Measurements from ENCODE around the gene SLFN12. TPM values are rescaled to one million over a fixed set of nuclear protein-coding genes. Genes with fewer than 3 reads are reported as not detected.
A peak's percentile ranks its signal among the peaks of the same experiment; 100 is the strongest.
"Not testable (repeated sequence)": the region's sequence is repeated elsewhere in the genome, so short reads cannot be mapped to it uniquely, and the experiment has no call there.

SLFN12 gene
- total and polyA plus RNA-seq, 7 experiments from 2014 or later: 2.2 to 14.9 (median 4.3) TPM

- H3K9me3 Mint-ChIP-seq: peaks cover 0 to 1% (median 0%) of the 10 kb centered on the region in 11 donors
- peaks cover 0 to 10% (median 0%) of the 10 kb centered on the region in 7 donors for H3K4me1 Mint-ChIP-seq
- H3K4me1 ChIP-seq (ENCODE audit: control insufficient read depth in 2 of 2, insufficient read depth in 2 of 2, low read length in 2 of 2): peaks cover 3 to 6% of the 10 kb centered on the region in 2 donors
- no peak overlapping the region for H3K27ac ChIP-seq (ENCODE audit: low read depth, low read length)
- ChIA-PET POLR2A (interaction anchor here (1.3 kb wide), 1 partner anchor 27 kb away, joined by 4 read pairs; no protein-coding TSS in a partner anchor), CTCF (no interaction called here)
- H3K9me3 ChIP-seq (ENCODE audit: control insufficient read depth in 2 of 3, low read length in 3 of 3): no peaks in the 10 kb centered on the region
- intact Hi-C loops (cut with micrococcal nuclease): no loop called here
- H3K36me3 ChIP-seq (ENCODE audit: control insufficient read depth in 2 of 3, insufficient read depth in 3 of 3, low read length in 3 of 3): no peaks in the 10 kb centered on the region
- DNase-seq (no peak), ATAC-seq (no peak)
- no peak overlapping the region for H3K27ac Mint-ChIP-seq
- H3K4me3 ChIP-seq (ENCODE audit: low read length): no peak overlapping the region
- no peaks in the 10 kb centered on the region for H3K27me3 ChIP-seq (ENCODE audit: control insufficient read depth in 2 of 2, insufficient read depth in 2 of 2, low read length in 2 of 2)
- no peaks in the 10 kb centered on the region for H3K27me3 Mint-ChIP-seq
- H3K36me3 Mint-ChIP-seq: peaks cover 8 to 49% (median 32%) of the 10 kb centered on the region in 5 donors
- no peak overlapping the region for H3K4me3 Mint-ChIP-seq
Measured at GRCh38 chr17:35406568-35406967, 25.7 kb downstream of the SLFN12 start.

- Mint-ChIP-seq H3K27ac (no peak overlapping the region), H3K9me3 (peaks cover 0 to 5% (median 0%) of the 10 kb centered on the region in 11 donors), H3K36me3 (peaks cover 0 to 37% (median 16%) of the 10 kb centered on the region in 5 donors), H3K27me3 (no peaks in the 10 kb centered on the region), H3K4me1 (peaks cover 0 to 12% (median 0%) of the 10 kb centered on the region in 7 donors), H3K4me3 (no peak overlapping the region)
- no peaks in the 10 kb centered on the region for H3K27me3 ChIP-seq (ENCODE audit: control insufficient read depth in 2 of 2, insufficient read depth in 2 of 2, low read length in 2 of 2)
- no peak overlapping the region for H3K4me3 ChIP-seq (ENCODE audit: low read length)
- H3K9me3 ChIP-seq (ENCODE audit: control insufficient read depth in 2 of 3, low read length in 3 of 3): no peaks in the 10 kb centered on the region
- H3K4me1 ChIP-seq (ENCODE audit: control insufficient read depth in 2 of 2, insufficient read depth in 2 of 2, low read length in 2 of 2): peaks cover 3 to 6% of the 10 kb centered on the region in 2 donors
- no peak for ATAC-seq
- ChIA-PET POLR2A (no interaction called here), CTCF (interaction anchor here (0.7 kb wide), 1 partner anchor 309 kb away, joined by 4 read pairs; no protein-coding TSS in a partner anchor)
- H3K27ac ChIP-seq (ENCODE audit: low read depth, low read length): no peak overlapping the region
- H3K36me3 ChIP-seq (ENCODE audit: control insufficient read depth in 2 of 3, insufficient read depth in 3 of 3, low read length in 3 of 3): no peaks in the 10 kb centered on the region
- no peak for DNase-seq
- intact Hi-C loops (cut with micrococcal nuclease): no loop called here
Measured at GRCh38 chr17:35404360-35404759, 27.9 kb downstream of the SLFN12 start.

GRCh38 chr17:35393783-35394182, 38.5 kb downstream of the SLFN12 start:
- peak overlapping the region in 1 of 10 donors; percentile 5 for H3K4me3 Mint-ChIP-seq
- H3K9me3 ChIP-seq (ENCODE audit: control insufficient read depth in 2 of 3, low read length in 3 of 3); H3K27ac ChIP-seq (ENCODE audit: low read depth, low read length); H3K36me3 ChIP-seq (ENCODE audit: control insufficient read depth in 2 of 3, insufficient read depth in 3 of 3, low read length in 3 of 3); intact Hi-C loops (cut with micrococcal nuclease); H3K27me3 ChIP-seq (ENCODE audit: control insufficient read depth in 2 of 2, insufficient read depth in 2 of 2, low read length in 2 of 2); ATAC-seq; DNase-seq; H3K27me3 Mint-ChIP-seq; POLR2A ChIA-PET; H3K4me3 ChIP-seq (ENCODE audit: low read length); H3K4me1 ChIP-seq (ENCODE audit: control insufficient read depth in 2 of 2, insufficient read depth in 2 of 2, low read length in 2 of 2); H3K27ac Mint-ChIP-seq: not testable (repeated sequence)
- peaks cover 0 to 12% (median 4%) of the 10 kb centered on the region in 7 donors for H3K4me1 Mint-ChIP-seq
- peaks cover 0 to 11% (median 0%) of the 10 kb centered on the region in 11 donors for H3K9me3 Mint-ChIP-seq
- H3K36me3 Mint-ChIP-seq: peaks cover 0 to 13% (median 3%) of the 10 kb centered on the region in 5 donors
- CTCF ChIA-PET: interaction anchor here (1.2 kb wide), 1 partner anchor 18 kb away, joined by 3 read pairs; no protein-coding TSS in a partner anchor

GRCh38 chr17:35390663-35391062, 41.6 kb downstream of the SLFN12 start:
- no peak for DNase-seq
- H3K4me3 ChIP-seq (ENCODE audit: low read length): no peak overlapping the region
- Mint-ChIP-seq H3K36me3 (peaks cover 0 to 24% (median 3%) of the 10 kb centered on the region in 5 donors), H3K4me3 (no peak overlapping the region), H3K4me1 (peaks cover 0 to 13% (median 4%) of the 10 kb centered on the region in 7 donors), H3K9me3 (peaks cover 0 to 20% (median 0%) of the 10 kb centered on the region in 11 donors), H3K27ac (no peak overlapping the region), H3K27me3 (peaks cover 0 to 18% (median 0%) of the 10 kb centered on the region in 5 donors)
- H3K4me1 ChIP-seq (ENCODE audit: control insufficient read depth in 2 of 2, insufficient read depth in 2 of 2, low read length in 2 of 2): no peaks in the 10 kb centered on the region
- POLR2A ChIA-PET: no interaction called here
- H3K27me3 ChIP-seq (ENCODE audit: control insufficient read depth in 2 of 2, insufficient read depth in 2 of 2, low read length in 2 of 2): no peaks in the 10 kb centered on the region
- H3K27ac ChIP-seq (ENCODE audit: low read depth, low read length): no peak overlapping the region
- intact Hi-C loops (cut with micrococcal nuclease): no loop called here
- H3K9me3 ChIP-seq (ENCODE audit: control insufficient read depth in 2 of 3, low read length in 3 of 3): no peaks in the 10 kb centered on the region
- ATAC-seq: peak; percentile 44
- no peaks in the 10 kb centered on the region for H3K36me3 ChIP-seq (ENCODE audit: control insufficient read depth in 2 of 3, insufficient read depth in 3 of 3, low read length in 3 of 3)
- CTCF ChIA-PET: interaction anchor here (0.6 kb wide), 1 partner anchor 58 kb away, joined by 3 read pairs; the partner anchor contains the start of gene SLFN13

GRCh38 chr17:35390156-35390555, 42.1 kb downstream of the SLFN12 start:
- ChIA-PET POLR2A (no interaction called here), CTCF (no interaction called here)
- no peaks in the 10 kb centered on the region for H3K4me1 ChIP-seq (ENCODE audit: control insufficient read depth in 2 of 2, insufficient read depth in 2 of 2, low read length in 2 of 2)
- Mint-ChIP-seq H3K9me3 (peaks cover 0 to 20% (median 0%) of the 10 kb centered on the region in 11 donors), H3K27me3 (peaks cover 0 to 18% (median 0%) of the 10 kb centered on the region in 5 donors), H3K27ac (no peak overlapping the region), H3K36me3 (peaks cover 0 to 26% (median 3%) of the 10 kb centered on the region in 5 donors), H3K4me1 (peaks cover 0 to 13% (median 4%) of the 10 kb centered on the region in 7 donors), H3K4me3 (no peak overlapping the region)
- intact Hi-C loops (cut with micrococcal nuclease): no loop called here
- no peak for DNase-seq
- no peaks in the 10 kb centered on the region for H3K36me3 ChIP-seq (ENCODE audit: control insufficient read depth in 2 of 3, insufficient read depth in 3 of 3, low read length in 3 of 3)
- no peak for ATAC-seq
- no peak overlapping the region for H3K4me3 ChIP-seq (ENCODE audit: low read length)
- no peaks in the 10 kb centered on the region for H3K9me3 ChIP-seq (ENCODE audit: control insufficient read depth in 2 of 3, low read length in 3 of 3)
- H3K27ac ChIP-seq (ENCODE audit: low read depth, low read length): no peak overlapping the region
- H3K27me3 ChIP-seq (ENCODE audit: control insufficient read depth in 2 of 2, insufficient read depth in 2 of 2, low read length in 2 of 2): no peaks in the 10 kb centered on the region

- Histone ChIP-seq H3K9me3 (ENCODE audit: control insufficient read depth in 2 of 3, low read length in 3 of 3) (no peaks in the 10 kb centered on the region), H3K4me1 (ENCODE audit: control insufficient read depth in 2 of 2, insufficient read depth in 2 of 2, low read length in 2 of 2) (no peaks in the 10 kb centered on the region), H3K27ac (ENCODE audit: low read depth, low read length) (no peak overlapping the region), H3K27me3 (ENCODE audit: control insufficient read depth in 2 of 2, insufficient read depth in 2 of 2, low read length in 2 of 2) (no peaks in the 10 kb centered on the region), H3K36me3 (ENCODE audit: control insufficient read depth in 2 of 3, insufficient read depth in 3 of 3, low read length in 3 of 3) (no peaks in the 10 kb centered on the region), H3K4me3 (ENCODE audit: low read length) (no peak overlapping the region)
- ChIA-PET POLR2A (interaction anchor here (0.9 to 1.1 kb wide), 2 partner anchors 46 to 92 kb away, joined by 3 read pairs; no protein-coding TSS in a partner anchor), CTCF (no interaction called here)
- Mint-ChIP-seq H3K27ac (no peak overlapping the region), H3K4me3 (no peak overlapping the region), H3K4me1 (peaks cover 0 to 8% (median 0%) of the 10 kb centered on the region in 7 donors), H3K9me3 (peaks cover 0 to 16% (median 0%) of the 10 kb centered on the region in 11 donors), H3K27me3 (peaks cover 0 to 14% (median 0%) of the 10 kb centered on the region in 5 donors), H3K36me3 (peaks cover 0 to 31% (median 3%) of the 10 kb centered on the region in 5 donors)
- ATAC-seq (no peak), DNase-seq (no peak)
- intact Hi-C loops (cut with micrococcal nuclease): no loop called here
Measured at GRCh38 chr17:35387496-35387895, 44.8 kb downstream of the SLFN12 start.

GRCh38 chr17:35377706-35378105, 54.6 kb downstream of the SLFN12 start:
- no peak overlapping the region for H3K27ac Mint-ChIP-seq
- H3K36me3 Mint-ChIP-seq: peaks cover 0 to 9% (median 0%) of the 10 kb centered on the region in 5 donors
- H3K4me1 Mint-ChIP-seq: peaks cover 13 to 41% (median 28%) of the 10 kb centered on the region in 7 donors
- Histone ChIP-seq H3K27ac (ENCODE audit: low read depth, low read length) (no peak overlapping the region), H3K4me1 (ENCODE audit: control insufficient read depth in 2 of 2, insufficient read depth in 2 of 2, low read length in 2 of 2) (no peaks in the 10 kb centered on the region), H3K36me3 (ENCODE audit: control insufficient read depth in 2 of 3, insufficient read depth in 3 of 3, low read length in 3 of 3) (peaks cover 0 to 3% (median 0%) of the 10 kb centered on the region in 3 experiments), H3K9me3 (ENCODE audit: control insufficient read depth in 2 of 3, low read length in 3 of 3) (no peaks in the 10 kb centered on the region), H3K27me3 (ENCODE audit: control insufficient read depth in 2 of 2, insufficient read depth in 2 of 2, low read length in 2 of 2) (no peaks in the 10 kb centered on the region), H3K4me3 (ENCODE audit: low read length) (no peak overlapping the region)
- no peak for DNase-seq
- intact Hi-C loops (cut with micrococcal nuclease): loop anchor here in 1 of 2 donors (10.0 kb wide), 1 partner anchor 427 kb away; the partner anchor contains the start of gene TAF15
- H3K9me3 Mint-ChIP-seq: peaks cover 0 to 4% (median 0%) of the 10 kb centered on the region in 11 donors
- ChIA-PET POLR2A (no interaction called here), CTCF (interaction anchor here (0.6 kb wide), 1 partner anchor 68 kb away, joined by 3 read pairs; no protein-coding TSS in a partner anchor)
- no peak for ATAC-seq
- no peak overlapping the region for H3K4me3 Mint-ChIP-seq
- H3K27me3 Mint-ChIP-seq: peaks cover 0 to 15% (median 0%) of the 10 kb centered on the region in 5 donors

All from naive thymus-derived CD4-positive, alpha-beta T cell (primary cell).